ENCODE results near the gene TBC1D5. TPM values are rescaled to one million over a fixed set of nuclear protein-coding genes. Genes with fewer than 3 reads are reported as not detected.

Gene TBC1D5
- total RNA-seq, 1 experiment from 2014 or later = 30.4 TPM

GRCh38 chr3:17642474-17642873 lies 100.0 kb downstream of the TBC1D5 start:
- no peak overlapping the region for H3K27ac ChIP-seq (ENCODE audit: low read length)
- H3K4me3 ChIP-seq (ENCODE audit: low read depth in 2 of 2, low read length in 2 of 2) = no peak overlapping the region
- ATAC-seq (no peak), DNase-seq (ENCODE audit: low read depth, low spot score) (no peak)
- no TSS peak for BruUV-seq (replicated peaks)
- H3K36me3 ChIP-seq (ENCODE audit: control insufficient read depth, insufficient read depth, low read length) = no peaks in the 10 kb centered on the region
- POLR2A ChIA-PET = interaction anchor here (0.6 kb wide), 1 partner anchor 747 kb away, joined by 6 read pairs; no protein-coding TSS in a partner anchor
- CTCF ChIA-PET = no interaction called here
- H3K27me3 ChIP-seq (ENCODE audit: control insufficient read depth, insufficient read depth, low read length) = no peaks in the 10 kb centered on the region
- intact Hi-C loops (cut with micrococcal nuclease; ENCODE audit: unreplicated experiment) (loop anchor here (5.0 kb wide), 1 partner anchor 200 kb away; no protein-coding TSS in a partner anchor), in situ Hi-C loops (cut with HindIII; ENCODE audit: low pct_unique_long_range_greater_than_20kb, low sequenced_read_pairs) (no loop called here)
- no peaks in the 10 kb centered on the region for H3K9me3 ChIP-seq (ENCODE audit: control insufficient read depth, insufficient read depth, low read depth, low read length)
- TF ChIP-seq, protein P1, sequence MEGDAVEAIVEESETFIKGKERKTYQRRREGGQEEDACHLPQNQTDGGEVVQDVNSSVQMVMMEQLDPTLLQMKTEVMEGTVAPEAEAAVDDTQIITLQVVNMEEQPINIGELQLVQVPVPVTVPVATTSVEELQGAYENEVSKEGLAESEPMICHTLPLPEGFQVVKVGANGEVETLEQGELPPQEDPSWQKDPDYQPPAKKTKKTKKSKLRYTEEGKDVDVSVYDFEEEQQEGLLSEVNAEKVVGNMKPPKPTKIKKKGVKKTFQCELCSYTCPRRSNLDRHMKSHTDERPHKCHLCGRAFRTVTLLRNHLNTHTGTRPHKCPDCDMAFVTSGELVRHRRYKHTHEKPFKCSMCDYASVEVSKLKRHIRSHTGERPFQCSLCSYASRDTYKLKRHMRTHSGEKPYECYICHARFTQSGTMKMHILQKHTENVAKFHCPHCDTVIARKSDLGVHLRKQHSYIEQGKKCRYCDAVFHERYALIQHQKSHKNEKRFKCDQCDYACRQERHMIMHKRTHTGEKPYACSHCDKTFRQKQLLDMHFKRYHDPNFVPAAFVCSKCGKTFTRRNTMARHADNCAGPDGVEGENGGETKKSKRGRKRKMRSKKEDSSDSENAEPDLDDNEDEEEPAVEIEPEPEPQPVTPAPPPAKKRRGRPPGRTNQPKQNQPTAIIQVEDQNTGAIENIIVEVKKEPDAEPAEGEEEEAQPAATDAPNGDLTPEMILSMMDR (IDR thresholded peaks at IDR 0.05) = no peak
- TF ChIP-seq, protein P2, sequence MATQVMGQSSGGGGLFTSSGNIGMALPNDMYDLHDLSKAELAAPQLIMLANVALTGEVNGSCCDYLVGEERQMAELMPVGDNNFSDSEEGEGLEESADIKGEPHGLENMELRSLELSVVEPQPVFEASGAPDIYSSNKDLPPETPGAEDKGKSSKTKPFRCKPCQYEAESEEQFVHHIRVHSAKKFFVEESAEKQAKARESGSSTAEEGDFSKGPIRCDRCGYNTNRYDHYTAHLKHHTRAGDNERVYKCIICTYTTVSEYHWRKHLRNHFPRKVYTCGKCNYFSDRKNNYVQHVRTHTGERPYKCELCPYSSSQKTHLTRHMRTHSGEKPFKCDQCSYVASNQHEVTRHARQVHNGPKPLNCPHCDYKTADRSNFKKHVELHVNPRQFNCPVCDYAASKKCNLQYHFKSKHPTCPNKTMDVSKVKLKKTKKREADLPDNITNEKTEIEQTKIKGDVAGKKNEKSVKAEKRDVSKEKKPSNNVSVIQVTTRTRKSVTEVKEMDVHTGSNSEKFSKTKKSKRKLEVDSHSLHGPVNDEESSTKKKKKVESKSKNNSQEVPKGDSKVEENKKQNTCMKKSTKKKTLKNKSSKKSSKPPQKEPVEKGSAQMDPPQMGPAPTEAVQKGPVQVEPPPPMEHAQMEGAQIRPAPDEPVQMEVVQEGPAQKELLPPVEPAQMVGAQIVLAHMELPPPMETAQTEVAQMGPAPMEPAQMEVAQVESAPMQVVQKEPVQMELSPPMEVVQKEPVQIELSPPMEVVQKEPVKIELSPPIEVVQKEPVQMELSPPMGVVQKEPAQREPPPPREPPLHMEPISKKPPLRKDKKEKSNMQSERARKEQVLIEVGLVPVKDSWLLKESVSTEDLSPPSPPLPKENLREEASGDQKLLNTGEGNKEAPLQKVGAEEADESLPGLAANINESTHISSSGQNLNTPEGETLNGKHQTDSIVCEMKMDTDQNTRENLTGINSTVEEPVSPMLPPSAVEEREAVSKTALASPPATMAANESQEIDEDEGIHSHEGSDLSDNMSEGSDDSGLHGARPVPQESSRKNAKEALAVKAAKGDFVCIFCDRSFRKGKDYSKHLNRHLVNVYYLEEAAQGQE (IDR thresholded peaks at IDR 0.05; ENCODE audit: insufficient read depth in 1 of 2, low read depth in 2 of 2, low read length in 1 of 2) = no peak
- no peak for TF ChIP-seq TCF7L2 (IDR thresholded peaks at IDR 0.05; ENCODE audit: low read depth, low read length)
- no peak for TF ChIP-seq SIN3A (IDR thresholded peaks at IDR 0.05; ENCODE audit: borderline replicate concordance, insufficient read depth, low read depth, low read length)
- no peak for TF ChIP-seq POLR2AphosphoS5 (IDR thresholded peaks at IDR 0.05; ENCODE audit: low read depth, low read length)
- H3K4me1 ChIP-seq (ENCODE audit: control insufficient read depth, insufficient read depth, low read length) = no peaks in the 10 kb centered on the region

- BruUV-seq (replicated peaks) = no TSS peak
- in situ Hi-C loops (cut with HindIII; ENCODE audit: low pct_unique_long_range_greater_than_20kb, low sequenced_read_pairs) (no loop called here), intact Hi-C loops (cut with micrococcal nuclease; ENCODE audit: unreplicated experiment) (loop anchor here (5.0 kb wide), 1 partner anchor 202 kb away; no protein-coding TSS in a partner anchor)
- Histone ChIP-seq H3K27me3 (ENCODE audit: control insufficient read depth, insufficient read depth, low read length) (no peaks in the 10 kb centered on the region), H3K36me3 (ENCODE audit: control insufficient read depth, insufficient read depth, low read length) (no peaks in the 10 kb centered on the region), H3K27ac (ENCODE audit: low read length) (no peak overlapping the region), H3K4me3 (ENCODE audit: low read depth in 2 of 2, low read length in 2 of 2) (no peak overlapping the region), H3K4me1 (ENCODE audit: control insufficient read depth, insufficient read depth, low read length) (no peaks in the 10 kb centered on the region), H3K9me3 (ENCODE audit: control insufficient read depth, insufficient read depth, low read depth, low read length) (no peaks in the 10 kb centered on the region)
- ATAC-seq (no peak), DNase-seq (ENCODE audit: low read depth, low spot score) (no peak)
- POLR2A ChIA-PET = no interaction called here
- TF ChIP-seq, protein P2 (IDR thresholded peaks at IDR 0.05; ENCODE audit: insufficient read depth in 1 of 2, low read depth in 2 of 2, low read length in 1 of 2) = no peak
- TF ChIP-seq POLR2AphosphoS5 (IDR thresholded peaks at IDR 0.05; ENCODE audit: low read depth, low read length) (no peak), TCF7L2 (IDR thresholded peaks at IDR 0.05; ENCODE audit: low read depth, low read length) (no peak), SIN3A (IDR thresholded peaks at IDR 0.05; ENCODE audit: borderline replicate concordance, insufficient read depth, low read depth, low read length) (no peak)
- TF ChIP-seq, protein P1 (IDR thresholded peaks at IDR 0.05) = no peak
- CTCF ChIA-PET = no interaction called here
Measured at GRCh38 chr3:17640466-17640865, 102.0 kb downstream of the TBC1D5 start.

Data from Panc1 (cell line).